ENCODE data around the gene PLXNA4.

GRCh38 chr7:132545756-132546155 lies 30.5 kb downstream of the PLXNA4 start:
- TF ChIP-seq CTCF (conservative IDR thresholded peaks at IDR 0.05) (no peak), EZH2 (IDR thresholded peaks at IDR 0.05; ENCODE audit: low read depth) (no peak)

All from PC-9 (cell line).